GF-D8 (cell line): ENCODE results near the gene GET4.

Experiments used
- DNase-seq: peaks from one replicate; lab custom pipeline; 2025; lab: John Stamatoyannopoulos, UW

The GET4 gene

GRCh38 chr7:876077-876971 is at the start of gene GET4:
Gene GET4, plus strand, starts transcription at chr7:876554. Its CDS starts 92 bp downstream, at chr7:876646.
- DNase-seq = peak; percentile 92

- DNase-seq = no peak
Measured at GRCh38 chr7:828793-829561, 47.4 kb upstream of the GET4 start.

- no peak for DNase-seq
Measured at GRCh38 chr7:830069-830468, 46.3 kb upstream of the GET4 start.

GRCh38 chr7:831596-832166 is 44.7 kb upstream of the GET4 start:
- no peak for DNase-seq

GRCh38 chr7:832167-832967 is 44.0 kb upstream of the GET4 start, which contains the start of gene SUN1:
Gene SUN1, plus strand, starts transcription at chr7:832476. Its CDS starts 49 bp downstream, at chr7:832525.
- no peak for DNase-seq

- no peak for DNase-seq
Measured at GRCh38 chr7:832968-833424, 43.4 kb upstream of the GET4 start.

GRCh38 chr7:833601-834258 is 42.6 kb upstream of the GET4 start:
- DNase-seq = no peak

- DNase-seq = no peak
Measured at GRCh38 chr7:834277-834676, 42.1 kb upstream of the GET4 start.

- no peak for DNase-seq
Measured at GRCh38 chr7:835021-835420, 41.3 kb upstream of the GET4 start.

GRCh38 chr7:835485-836401 is 40.6 kb upstream of the GET4 start:
- DNase-seq = no peak

- no peak for DNase-seq
Measured at GRCh38 chr7:836429-836828, 39.9 kb upstream of the GET4 start.

- DNase-seq = no peak
Measured at GRCh38 chr7:837001-837400, 39.4 kb upstream of the GET4 start.

GRCh38 chr7:840001-840600 is 36.3 kb upstream of the GET4 start:
- no peak for DNase-seq

- DNase-seq = no peak
Measured at GRCh38 chr7:841943-842342, 34.4 kb upstream of the GET4 start.

- no peak for DNase-seq
Measured at GRCh38 chr7:842431-843031, 33.8 kb upstream of the GET4 start.

- DNase-seq = no peak
Measured at GRCh38 chr7:843230-843629, 33.1 kb upstream of the GET4 start.

- no peak for DNase-seq
Measured at GRCh38 chr7:844043-844442, 32.3 kb upstream of the GET4 start.

- DNase-seq = no peak
Measured at GRCh38 chr7:844514-844913, 31.8 kb upstream of the GET4 start.

- no peak for DNase-seq
Measured at GRCh38 chr7:845091-845490, 31.3 kb upstream of the GET4 start.
